GM23248 (cell line): ENCODE results near the gene MX2.
"Not testable (repeated sequence)": the region's sequence is repeated elsewhere in the genome, so short reads cannot be mapped to it uniquely, and the experiment has no call there.

Source experiments
- EZH2 ChIP-seq: fragments of 200-600 bp; sonication (generic); IDR thresholded peaks from 2 replicates; pipeline ENCODE4 v1.6.1; 2018; ENCODE audit warnings: antibody characterized with exemption, mild to moderate bottlenecking; ENCODE audit not compliant: insufficient read depth, poor library complexity, severe bottlenecking
- EZH2phosphoT487 ChIP-seq: fragments of 200-600 bp; sonication (generic); IDR thresholded peaks from 2 replicates; pipeline ENCODE4 v1.6.1; 2018; ENCODE audit warnings: antibody characterized with exemption, moderate library complexity, mild to moderate bottlenecking, low read depth; ENCODE audit not compliant: insufficient read depth

DNA sequence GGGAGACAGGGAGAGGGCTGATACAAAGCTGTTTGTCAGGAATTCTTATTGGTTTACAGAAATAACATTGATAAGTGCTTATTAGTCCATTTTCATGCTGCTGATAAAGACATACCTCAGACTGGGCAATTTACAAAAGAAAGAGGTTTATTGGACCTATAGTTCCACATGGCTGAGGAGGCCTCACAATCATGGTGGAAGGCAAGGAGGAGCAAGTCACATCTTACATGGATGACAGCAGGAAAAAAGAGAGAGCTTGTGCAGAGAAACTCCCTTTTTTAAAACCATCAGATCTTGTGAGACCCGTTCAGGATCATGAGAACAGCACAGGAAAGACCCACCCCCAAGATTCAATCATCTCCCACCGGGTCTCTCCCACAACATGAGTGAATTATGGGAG, 55.7 kb downstream of the MX2 start:
- not testable (repeated sequence) for TF ChIP-seq EZH2, EZH2phosphoT487
